HEK293 (cell line): ENCODE data around the gene EID2.

ENCODE experiments used
- AEBP2 ChIP-seq: fragments of 450-650 bp; formaldehyde crosslinking; IDR thresholded peaks from 2 replicates; pipeline ENCODE4 v1.5.1; 2016; ENCODE audit warnings: missing biosample characterization, missing genetic modification characterization, borderline replicate concordance
- GLI4 ChIP-seq: fragments of 450-650 bp; formaldehyde crosslinking; IDR thresholded peaks from 2 replicates; pipeline ENCODE4 v1.5.1; 2016; ENCODE audit warnings: missing biosample characterization, missing genetic modification characterization
- HIC1 ChIP-seq: fragments of 450-650 bp; formaldehyde crosslinking; IDR thresholded peaks from 2 replicates; pipeline ENCODE4 v1.5.1; 2016; ENCODE audit warnings: missing biosample characterization, missing genetic modification characterization
- HOXD13 ChIP-seq: sonication (generic); formaldehyde crosslinking; IDR thresholded peaks from 2 replicates; pipeline ENCODE4 v1.8.0; 2022; ENCODE audit warnings: missing genetic modification reagents, borderline replicate concordance
- KLF1 ChIP-seq: fragments of 450-650 bp; formaldehyde crosslinking; IDR thresholded peaks from 2 replicates; pipeline ENCODE4 v1.5.1; 2016; ENCODE audit warnings: missing biosample characterization, missing genetic modification characterization
- MEIS1 ChIP-seq: sonication (generic); formaldehyde crosslinking; IDR thresholded peaks from 2 replicates; pipeline ENCODE4 v1.8.1; 2022; ENCODE audit warnings: missing genetic modification reagents, mild to moderate bottlenecking, borderline replicate concordance
- OSR2 ChIP-seq: fragments of 450-650 bp; formaldehyde crosslinking; IDR thresholded peaks from 2 replicates; pipeline ENCODE4 v1.5.1; 2016; ENCODE audit warnings: missing biosample characterization, missing genetic modification characterization
- PRDM2 ChIP-seq: fragments of 450-650 bp; formaldehyde crosslinking; IDR thresholded peaks from 2 replicates; pipeline ENCODE4 v1.5.1; 2016; ENCODE audit warnings: missing biosample characterization, missing genetic modification characterization, borderline replicate concordance
- SP3 ChIP-seq: fragments of 450-650 bp; formaldehyde crosslinking; IDR thresholded peaks from 2 replicates; pipeline ENCODE4 v1.5.1; 2016; ENCODE audit warnings: missing biosample characterization, missing genetic modification characterization
- ZBTB8A ChIP-seq: fragments of 450-650 bp; formaldehyde crosslinking; IDR thresholded peaks from 2 replicates; pipeline ENCODE4 v1.5.1; 2016; ENCODE audit warnings: missing biosample characterization, missing genetic modification characterization
- ZNF133 ChIP-seq: fragments of 450-650 bp; formaldehyde crosslinking; IDR thresholded peaks from 2 replicates; pipeline ENCODE4 v1.5.1; 2016; ENCODE audit warnings: missing biosample characterization, missing genetic modification characterization
- ZNF146 ChIP-seq: fragments of 450-650 bp; formaldehyde crosslinking; IDR thresholded peaks from 2 replicates; pipeline ENCODE4 v1.5.1; 2016; ENCODE audit warnings: missing biosample characterization, missing genetic modification characterization
- ZNF184 ChIP-seq: fragments of 450-650 bp; IDR thresholded peaks from 2 replicates; pipeline ENCODE4 v1.5.1; 2018; ENCODE audit warnings: missing biosample characterization, mild to moderate bottlenecking, missing genetic modification characterization
- ZNF19 ChIP-seq: fragments of 450-650 bp; formaldehyde crosslinking; IDR thresholded peaks from 2 replicates; pipeline ENCODE4; 2016; ENCODE audit warnings: missing biosample characterization, missing genetic modification characterization, low read depth
- ZNF24 ChIP-seq: fragments of 450-650 bp; formaldehyde crosslinking; IDR thresholded peaks from 2 replicates; pipeline ENCODE4 v1.5.1; 2016; ENCODE audit warnings: missing biosample characterization, missing genetic modification characterization
- ZNF341 ChIP-seq: fragments of 450-650 bp; formaldehyde crosslinking; IDR thresholded peaks from 2 replicates; pipeline ENCODE4; 2016; ENCODE audit warnings: low read depth, missing biosample characterization, missing genetic modification characterization
- ZNF529 ChIP-seq: fragments of 450-650 bp; formaldehyde crosslinking; IDR thresholded peaks from 2 replicates; pipeline ENCODE4 v1.5.1; 2017; ENCODE audit warnings: missing genetic modification characterization, missing biosample characterization; ENCODE audit not compliant: insufficient replicate concordance
- ZNF548 ChIP-seq: fragments of 450-650 bp; formaldehyde crosslinking; IDR thresholded peaks from 2 replicates; pipeline ENCODE4 v1.5.1; 2016; ENCODE audit warnings: missing biosample characterization, missing genetic modification characterization
- ZNF747 ChIP-seq: fragments of 450-650 bp; formaldehyde crosslinking; IDR thresholded peaks from 2 replicates; pipeline ENCODE4 v1.5.1; 2016; ENCODE audit warnings: missing biosample characterization, missing genetic modification characterization
- ZSCAN23 ChIP-seq: fragments of 450-650 bp; formaldehyde crosslinking; IDR thresholded peaks from 2 replicates; pipeline ENCODE4 v1.5.1; 2016; ENCODE audit warnings: missing biosample characterization, missing genetic modification characterization

Gene EID2

GRCh38 chr19:39498798-39499642 lies 40.9 kb downstream of the EID2 start, which contains the start of gene DLL3 (continued):
- no peak for TF ChIP-seq AEBP2
- no peak for TF ChIP-seq HOXD13 (CRISPR knock-in tag)
- TF ChIP-seq ZNF341 (tag by site-specific recombination), result peak; percentile 75; the same call in 1 of the 2 replicates
- no peak for TF ChIP-seq ZNF548 (tag by site-specific recombination)
- no peak for TF ChIP-seq ZSCAN23 (tag by site-specific recombination)
- no peak for TF ChIP-seq ZNF19
- no peak for TF ChIP-seq PRDM2 (tag by site-specific recombination)
- no peak for TF ChIP-seq ZNF24
- TF ChIP-seq ZBTB8A (tag by site-specific recombination), result no peak
- TF ChIP-seq OSR2 (tag by site-specific recombination), result 0 out of 2 replicates have a peak, but pooled peaks have one; percentile 1
- TF ChIP-seq SP3 (tag by site-specific recombination), result no peak
- TF ChIP-seq ZNF747 (tag by site-specific recombination), result no peak
- TF ChIP-seq ZNF146 (tag by site-specific recombination), result no peak
- no peak for TF ChIP-seq ZNF184 (tag by site-specific recombination)
- no peak for TF ChIP-seq MEIS1 (CRISPR knock-in tag)
- TF ChIP-seq KLF1 (tag by site-specific recombination), result no peak; the same call in 1 of the 2 replicates
- no peak for TF ChIP-seq ZNF529 (tag by site-specific recombination)
- TF ChIP-seq ZNF133, result no peak
- TF ChIP-seq HIC1 (tag by site-specific recombination), result no peak; the same call in 1 of the 2 replicates
- TF ChIP-seq GLI4 (tag by site-specific recombination), result no peak
